Measurements from ENCODE around the gene SEMA4A.

DNA sequence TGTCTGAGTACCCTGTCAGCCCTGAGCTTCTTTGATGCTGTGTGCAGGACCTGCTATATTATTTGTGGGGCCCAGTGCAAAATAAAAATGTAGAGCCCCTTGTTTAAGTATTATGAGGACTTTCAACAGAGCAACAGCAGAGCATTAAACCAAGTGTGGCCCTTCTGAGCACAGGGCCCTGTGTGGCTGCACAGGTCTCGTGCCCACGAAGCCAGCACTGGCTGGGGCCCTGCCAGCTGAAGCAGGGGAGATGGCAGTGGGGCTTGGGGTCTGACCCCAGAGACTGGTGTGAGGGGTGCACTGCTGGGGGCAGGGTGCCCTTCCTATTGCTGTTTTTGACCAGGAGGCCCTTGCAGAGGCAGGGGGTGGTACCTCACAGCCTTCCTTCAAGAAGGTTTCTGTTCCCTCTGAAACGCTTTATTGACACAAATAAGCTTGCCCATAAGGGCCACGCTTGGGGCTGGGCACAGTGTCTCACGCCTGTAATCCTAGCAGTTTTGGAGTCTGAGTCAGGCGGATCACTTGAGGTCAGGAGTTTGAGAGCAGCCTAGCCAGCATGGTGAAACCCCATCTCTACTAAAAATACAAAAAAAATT is 2.2 kb upstream of the SEMA4A start:
- no peak for TF ChIP-seq POLR2AphosphoS5 (IDR thresholded peaks at IDR 0.05; ENCODE audit: low read depth, low read length)
- TF ChIP-seq TAF1 (IDR thresholded peaks at IDR 0.05; ENCODE audit: borderline replicate concordance, insufficient read depth, low read length): no peak
- TF ChIP-seq REST (IDR thresholded peaks at IDR 0.05; ENCODE audit: insufficient read depth in 1 of 2, low read depth in 2 of 2, low read length in 2 of 2): no peak
- no peak for TF ChIP-seq SIN3A (IDR thresholded peaks at IDR 0.05; ENCODE audit: borderline replicate concordance, insufficient read depth, low read length)
- no peak for TF ChIP-seq FOXP2 (optimal IDR thresholded peaks at IDR 0.05; ENCODE audit: borderline replicate concordance, extremely low read depth, extremely low read length, insufficient read depth)

Measured in PFSK-1 (cell line).